HG02588 (cell line): ENCODE data around the gene NDST1.
"Not testable (repeated sequence)": the region's sequence is repeated elsewhere in the genome, so short reads cannot be mapped to it uniquely, and the experiment has no call there.

Experiments
- ATAC-seq: cut with Tn5 transposase; IDR thresholded peaks from one replicate; pipeline ENCODE4 v1.9.1; 2021; ENCODE audit warnings: mild to moderate bottlenecking, moderate library complexity; ENCODE audit not compliant: unreplicated experiment

NDST1 gene

GRCh38 chr5:150507474-150508276 lies at the start of gene NDST1:
Gene NDST1, plus strand, starts transcription at chr5:150508131. Its CDS starts 13,124 bp downstream, at chr5:150521255.
- ATAC-seq, result no peak

- peak; percentile 87 for ATAC-seq
Measured at GRCh38 chr5:150458802-150459557, 49.0 kb upstream of the NDST1 start.

- no peak for ATAC-seq
Measured at GRCh38 chr5:150460781-150461180, 47.1 kb upstream of the NDST1 start.

- ATAC-seq, result peak; percentile 73
Measured at GRCh38 chr5:150461231-150461630, 46.7 kb upstream of the NDST1 start.

GRCh38 chr5:150464554-150465012 lies 43.3 kb upstream of the NDST1 start:
- ATAC-seq, result no peak

- no peak for ATAC-seq
Measured at GRCh38 chr5:150465927-150466326, 42.0 kb upstream of the NDST1 start.

DNA sequence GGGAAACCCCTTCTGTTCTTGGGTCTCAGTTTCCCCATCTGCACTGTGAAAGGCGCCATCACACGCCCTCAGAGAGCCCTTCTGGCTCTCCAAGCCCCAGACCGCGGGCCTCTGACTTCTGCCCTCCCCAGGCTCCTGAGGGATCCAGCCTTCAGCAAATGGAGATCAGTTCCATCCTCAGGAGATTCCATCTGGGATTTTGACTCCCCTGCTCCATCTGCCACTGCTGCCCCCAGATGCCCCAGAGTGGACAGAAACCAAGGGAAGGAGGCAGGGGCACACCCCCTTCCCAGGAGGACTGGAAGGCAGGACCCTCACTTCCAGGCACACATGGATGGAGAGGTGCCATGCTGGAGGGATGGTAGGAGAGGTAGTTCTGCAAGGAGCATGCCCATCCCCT lies 39.7 kb upstream of the NDST1 start:
- no peak for ATAC-seq

DNA sequence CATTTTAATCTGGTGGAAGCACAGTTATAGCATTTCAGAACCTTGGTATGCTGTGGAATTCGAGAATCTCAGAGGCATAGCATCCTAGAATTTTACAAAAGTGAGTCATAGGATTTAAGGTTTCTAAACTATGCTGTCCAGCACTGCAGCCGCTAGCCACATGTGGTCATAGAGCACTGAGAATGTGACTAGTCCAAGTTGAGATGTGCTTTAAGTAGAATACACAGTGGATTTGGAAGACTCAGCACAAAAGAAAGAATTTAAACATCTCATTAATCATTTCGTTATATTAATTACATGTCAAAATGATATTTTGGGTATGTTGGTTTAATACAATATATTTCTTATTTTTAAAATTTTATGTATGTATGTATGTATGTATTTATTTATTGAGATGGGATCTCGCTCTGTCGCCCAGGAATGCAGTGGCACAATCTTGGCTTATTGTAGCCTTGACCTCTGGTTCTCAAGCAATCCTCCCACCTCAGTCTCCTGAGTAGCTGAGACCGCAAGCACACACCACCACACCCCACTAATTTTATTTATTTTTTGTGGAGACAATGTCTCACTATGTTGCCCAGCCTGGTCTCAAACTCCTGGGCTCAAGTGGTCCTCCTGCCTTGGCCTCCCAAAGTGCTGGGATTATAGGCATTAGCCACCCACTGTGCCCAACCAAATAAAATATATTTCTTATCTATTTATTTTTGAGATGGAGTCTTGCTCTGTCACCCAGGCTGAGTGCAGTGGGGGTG lies 38.0 kb upstream of the NDST1 start:
- ATAC-seq, result no peak

- no peak for ATAC-seq
Measured at GRCh38 chr5:150473673-150474358, 34.1 kb upstream of the NDST1 start.

DNA sequence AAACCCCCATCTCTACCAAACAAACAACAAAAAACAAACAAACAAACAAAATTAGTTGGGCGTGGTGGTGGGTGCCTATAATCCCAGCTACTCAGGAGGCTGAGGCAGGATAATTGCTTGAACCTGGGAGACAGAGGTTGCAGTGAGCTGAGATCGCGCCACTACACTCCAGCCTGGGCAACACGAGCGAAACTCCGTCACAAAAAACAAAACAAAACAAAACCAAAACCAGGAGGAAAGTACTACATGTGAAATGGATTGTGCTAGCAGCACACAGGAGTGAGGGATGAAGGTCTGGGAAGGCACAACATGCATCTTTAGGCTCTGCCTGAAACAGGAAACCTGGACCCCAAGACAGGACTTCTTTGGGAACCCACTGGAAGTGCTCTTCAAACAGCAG lies 31.4 kb upstream of the NDST1 start:
- not testable (repeated sequence) for ATAC-seq

GRCh38 chr5:150479416-150479815 lies 28.5 kb upstream of the NDST1 start:
- no peak for ATAC-seq

GRCh38 chr5:150481708-150481965 lies 26.3 kb upstream of the NDST1 start:
- ATAC-seq, result no peak

DNA sequence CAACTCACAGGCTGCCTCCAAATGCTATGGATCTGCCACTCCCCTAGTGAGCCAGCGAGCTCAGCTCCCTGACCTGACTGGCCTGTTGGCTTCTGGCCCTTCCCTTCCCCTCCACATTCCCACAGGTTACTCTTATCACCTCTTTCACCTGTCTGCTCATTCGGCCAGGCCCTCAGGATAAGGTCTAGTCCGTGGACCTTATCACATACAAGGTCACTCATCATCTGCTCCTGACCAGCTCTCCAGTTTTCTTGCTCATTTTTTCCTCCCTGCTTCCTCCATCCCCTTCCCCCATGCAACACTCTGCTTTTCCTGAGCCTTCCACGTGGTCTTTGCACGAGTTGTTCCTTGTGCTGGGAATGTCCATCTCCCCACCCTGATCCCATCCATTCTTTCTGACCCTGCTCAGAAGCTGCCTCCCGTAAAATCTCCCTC lies 25.9 kb upstream of the NDST1 start:
- no peak for ATAC-seq

DNA sequence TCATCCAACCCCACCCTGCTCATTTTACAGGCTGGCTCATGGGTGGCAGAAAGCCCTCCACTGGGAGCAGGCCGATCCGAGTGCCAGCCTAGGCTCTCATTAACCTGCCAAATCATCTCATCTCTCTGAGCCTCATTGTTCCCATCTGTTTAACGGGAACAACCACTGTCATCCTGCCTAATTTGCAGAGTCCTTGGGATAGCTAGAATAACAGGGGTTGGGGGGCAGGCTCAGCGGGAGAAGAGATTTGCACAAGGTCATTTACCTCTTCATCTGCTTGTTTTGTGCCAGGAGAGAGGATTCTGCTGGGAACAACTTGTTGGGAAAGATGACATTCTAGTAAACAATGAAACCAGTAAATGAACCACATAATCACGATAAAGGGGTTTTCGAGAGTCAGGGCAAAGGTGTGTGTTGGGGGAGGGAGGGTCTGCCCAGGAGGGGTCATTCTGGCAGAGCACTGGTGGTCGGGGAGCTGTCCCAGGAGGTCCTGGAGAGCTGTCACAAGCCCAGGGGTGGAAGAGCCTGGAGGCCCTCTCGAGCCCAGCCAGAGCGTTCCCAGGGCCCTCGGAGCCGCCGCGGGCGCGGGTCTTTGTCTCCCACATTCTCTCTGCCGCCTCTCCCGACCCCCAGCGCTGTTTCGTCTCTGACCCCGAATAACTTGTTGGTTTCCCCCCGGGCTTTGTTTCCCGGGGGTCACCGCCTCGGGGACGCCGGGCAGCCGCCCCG lies 22.8 kb upstream of the NDST1 start:
- no peak for ATAC-seq

DNA sequence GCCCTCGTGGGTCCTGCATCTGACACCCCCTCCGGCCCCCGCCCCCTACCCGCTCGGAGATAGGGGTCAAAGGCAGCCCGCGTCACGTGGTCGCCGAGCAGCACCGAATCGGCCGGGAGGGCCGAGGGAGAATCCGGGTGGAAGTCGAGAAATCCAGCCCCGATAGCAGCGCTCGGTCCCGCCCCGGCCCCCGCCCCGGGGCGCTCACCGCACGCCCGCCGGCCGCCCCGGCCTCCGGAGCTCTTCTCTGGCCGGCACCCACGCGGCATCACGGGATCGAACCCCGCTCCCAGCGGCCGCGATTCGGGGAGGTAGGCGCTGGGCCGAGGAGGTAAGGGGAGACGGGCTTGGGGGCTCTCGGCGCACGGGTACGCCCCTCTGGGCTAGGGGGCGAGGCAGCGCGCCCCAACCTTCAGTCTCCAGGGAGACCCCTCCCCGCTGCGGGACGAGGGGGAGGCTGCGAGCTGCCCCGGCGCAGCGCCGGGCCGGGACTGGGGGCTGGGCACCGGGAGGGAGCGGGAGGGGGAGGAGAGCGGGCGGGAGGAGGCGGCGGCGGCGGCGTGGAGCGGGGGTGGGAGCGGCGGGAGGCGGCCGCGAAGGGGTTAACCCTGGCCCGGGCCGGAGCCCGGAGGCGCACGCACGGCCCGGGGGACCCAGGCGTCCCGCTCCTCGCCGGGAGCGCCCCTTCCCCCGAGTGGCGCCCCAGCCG lies 22.1 kb upstream of the NDST1 start:
- peak; percentile 24 for ATAC-seq

GRCh38 chr5:150486402-150487198 lies 21.3 kb upstream of the NDST1 start:
- peak; percentile 26 for ATAC-seq

GRCh38 chr5:150487199-150488061 lies 20.5 kb upstream of the NDST1 start:
- no peak for ATAC-seq
